ENCODE data around the gene IPPK.

- TF ChIP-seq CTCF (IDR thresholded peaks at IDR 0.05; ENCODE audit: low read depth, low read length, poor library complexity, severe bottlenecking) (no peak), EZH2phosphoT487 (IDR thresholded peaks at IDR 0.05; ENCODE audit: borderline replicate concordance, low read length) (no peak)
Observed at GRCh38 chr9:92645041-92645440, 24.9 kb downstream of the IPPK start.

All from DOHH2 (cell line).